Embryonic facial prominence (tissue), 1 donor: ENCODE data around the gene HOXA5.

ENCODE experiments used
- DNase-seq: peaks from one replicate; pipeline ENCODE4 v3.0.0-alpha.2; 2016; ENCODE audit errors: extremely low spot score

HOXA5 gene

GRCh38 chr7:27095897-27096767 is 47.3 kb downstream of the HOXA5 start, which contains the start of gene HOXA1:
TSS of gene HOXA1 (minus strand) at chr7:27096000. CDS start at chr7:27095912, 88 bp downstream.
- no peak for DNase-seq

DNA sequence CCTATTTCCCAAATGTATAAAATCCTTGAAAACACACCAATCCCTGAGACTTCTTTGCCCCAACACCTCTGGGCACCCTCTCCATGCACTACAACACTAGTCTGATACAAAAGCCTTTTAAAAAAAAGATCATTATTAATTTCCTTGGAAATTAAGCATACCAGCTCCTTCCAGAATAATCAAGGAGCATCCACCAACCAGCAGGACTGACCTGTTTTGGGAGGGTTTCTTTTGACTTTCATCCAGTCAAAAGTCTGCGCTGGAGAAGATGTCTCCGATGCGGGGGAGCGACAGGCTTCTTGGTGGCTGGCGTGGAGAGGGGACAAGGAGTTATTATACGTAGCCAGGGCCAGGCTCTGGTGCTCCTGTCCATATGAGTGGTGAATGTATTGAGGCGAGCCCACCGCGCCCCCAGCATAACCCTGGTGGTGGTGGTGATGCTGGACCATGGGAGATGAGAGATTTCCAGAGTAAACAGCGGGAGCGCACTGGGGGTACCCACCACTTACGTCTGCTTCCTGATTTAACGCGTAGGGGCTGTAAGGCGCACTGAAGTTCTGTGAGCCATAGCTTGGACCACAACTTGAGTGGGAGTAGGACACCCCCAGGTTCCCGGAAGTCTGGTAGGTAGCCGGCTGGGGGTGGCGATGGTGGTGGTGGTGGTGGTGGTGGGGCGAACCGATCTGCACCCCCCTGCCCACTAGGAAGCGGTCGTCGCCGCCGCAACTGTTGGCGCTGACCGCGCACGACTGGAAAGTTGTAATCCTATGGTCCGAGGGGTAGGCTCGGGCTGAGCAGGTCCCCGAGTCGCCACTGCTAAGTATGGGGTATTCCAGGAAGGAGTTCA is 48.2 kb downstream of the HOXA5 start:
- DNase-seq, result no peak

DNA sequence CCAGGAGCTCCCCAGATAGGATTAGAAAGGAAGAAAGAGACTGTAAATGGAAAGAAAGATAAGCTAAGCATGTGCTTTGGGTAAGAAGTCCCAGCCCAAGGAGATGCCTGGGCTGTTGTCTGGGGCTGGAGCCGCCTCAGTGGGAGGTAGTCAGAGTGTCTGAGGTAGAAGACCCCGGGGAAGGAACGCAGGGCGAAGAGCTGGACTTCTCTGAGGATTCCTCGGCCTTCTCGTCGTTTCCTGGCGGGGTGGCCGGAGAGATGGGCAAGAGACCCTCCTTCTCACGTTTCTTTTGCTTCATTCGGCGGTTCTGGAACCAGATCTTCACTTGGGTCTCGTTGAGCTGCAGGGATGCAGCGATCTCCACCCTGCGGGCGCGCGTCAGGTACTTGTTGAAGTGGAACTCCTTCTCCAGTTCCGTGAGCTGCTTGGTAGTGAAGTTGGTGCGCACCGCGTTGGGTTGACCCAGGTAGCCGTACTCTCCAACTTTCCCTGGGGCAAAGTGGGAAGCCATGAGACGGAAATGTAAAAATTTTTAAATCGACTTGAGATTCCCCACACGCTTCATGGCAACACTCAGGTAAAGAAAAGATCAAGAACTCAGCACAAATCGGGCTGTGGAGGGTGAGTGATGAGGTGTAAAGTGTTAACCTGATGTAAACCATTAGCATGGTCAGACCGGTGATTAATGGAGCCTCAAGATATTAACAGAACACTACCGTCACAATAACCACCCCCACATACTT is 49.0 kb downstream of the HOXA5 start:
- no peak for DNase-seq

GRCh38 chr7:27093184-27093895 is 50.1 kb downstream of the HOXA5 start:
- DNase-seq, result no peak

DNA sequence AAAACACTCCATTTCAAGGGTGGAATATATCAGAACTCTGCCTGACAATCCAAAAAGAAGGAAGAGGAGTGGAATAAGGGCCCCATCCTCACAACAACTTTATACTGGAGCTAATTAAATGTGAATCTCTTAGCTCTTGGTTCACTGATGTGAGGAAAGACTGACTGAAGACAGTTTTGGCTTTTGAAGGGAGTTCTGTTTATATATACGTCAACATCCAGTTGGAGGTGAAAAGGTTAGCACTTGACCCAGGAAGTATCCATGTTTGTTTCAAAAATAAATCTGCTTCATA is 50.7 kb downstream of the HOXA5 start:
- no peak for DNase-seq

GRCh38 chr7:27091941-27092818 is 51.3 kb downstream of the HOXA5 start:
- DNase-seq, result no peak

DNA sequence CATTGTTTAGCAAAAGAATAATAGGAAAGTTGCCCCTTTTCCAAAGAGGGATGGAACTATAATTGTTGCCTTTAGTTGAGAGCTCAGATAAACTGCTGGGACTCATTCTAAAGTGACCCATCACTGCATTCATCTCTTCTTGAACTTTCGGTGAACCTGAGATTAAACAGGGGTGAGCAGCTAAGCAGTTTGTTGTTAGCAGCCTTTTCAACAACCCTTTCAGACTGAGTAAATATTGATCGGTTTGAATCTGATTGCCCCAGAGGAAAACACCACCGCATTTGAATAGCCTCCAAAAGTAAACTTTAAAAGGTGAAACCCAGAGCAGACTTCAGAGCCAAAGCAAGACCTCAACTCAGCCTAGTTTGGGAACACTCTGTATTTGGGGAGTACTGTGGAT is 52.4 kb downstream of the HOXA5 start:
- DNase-seq, result no peak
